ENCODE results near the gene SOS1.

SOS1 gene

GRCh38 chr2:39099310-39099869 lies 21.5 kb downstream of the SOS1 start:
- no peak for TF ChIP-seq CTCF (IDR thresholded peaks at IDR 0.05; ENCODE audit: borderline replicate concordance, insufficient read depth, low read depth, low read length)
- H3K4me3 ChIP-seq (ENCODE audit: low read depth, low read length) = no peak overlapping the region

DNA sequence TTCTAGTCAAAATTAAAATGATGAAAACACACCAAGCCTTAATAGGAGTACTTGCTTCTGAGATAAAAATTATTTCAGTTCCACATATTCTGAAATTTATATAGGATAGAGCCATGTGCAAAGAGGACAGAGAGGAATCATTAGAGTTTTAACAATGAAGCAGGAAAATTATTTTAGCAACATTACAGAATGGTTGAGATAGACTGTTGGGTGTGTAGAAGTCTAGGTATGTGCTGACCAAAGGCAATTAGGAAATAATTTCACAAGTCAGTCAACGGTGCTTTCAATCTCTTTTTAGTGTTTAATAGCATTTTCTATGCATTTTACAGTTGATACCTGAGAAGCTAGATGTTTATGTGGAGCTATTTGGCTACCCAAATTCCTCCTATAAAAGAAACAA lies 25.2 kb downstream of the SOS1 start:
- H3K4me3 ChIP-seq (ENCODE audit: low read depth, low read length) = no peak overlapping the region
- no peak for TF ChIP-seq CTCF (IDR thresholded peaks at IDR 0.05; ENCODE audit: borderline replicate concordance, insufficient read depth, low read depth, low read length)

DNA sequence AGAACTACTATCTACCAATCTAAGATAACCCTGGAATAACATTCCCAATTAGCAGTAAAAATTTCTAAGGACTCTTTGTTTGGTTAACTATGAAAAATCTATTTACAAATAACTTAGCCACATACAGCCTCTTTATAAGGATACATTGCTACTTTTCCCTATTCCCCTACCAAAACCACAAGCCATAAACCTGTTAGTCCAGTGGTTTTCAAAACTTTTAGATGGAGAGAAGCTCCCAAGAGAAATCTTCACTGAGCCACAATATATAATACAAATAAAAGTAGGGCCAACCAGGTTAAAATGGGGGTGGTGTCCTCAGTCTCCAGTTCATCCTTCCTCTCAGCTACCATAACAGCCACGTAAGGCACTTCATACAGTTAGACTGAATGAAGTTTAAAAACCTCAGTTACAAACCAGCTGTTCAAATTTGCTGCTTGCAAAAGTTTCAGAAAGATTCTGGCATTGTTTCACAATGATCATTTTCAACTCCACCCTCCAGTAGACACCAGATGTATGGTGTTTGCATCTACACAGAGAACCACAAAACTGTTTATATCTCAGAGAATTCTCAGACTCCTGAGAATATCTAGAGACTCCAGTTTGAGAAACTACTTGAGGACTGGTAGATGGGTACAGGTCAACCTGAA lies 26.0 kb downstream of the SOS1 start:
- TF ChIP-seq CTCF (IDR thresholded peaks at IDR 0.05; ENCODE audit: borderline replicate concordance, insufficient read depth, low read depth, low read length) = no peak
- no peak overlapping the region for H3K4me3 ChIP-seq (ENCODE audit: low read depth, low read length)

- no peak for TF ChIP-seq CTCF (IDR thresholded peaks at IDR 0.05; ENCODE audit: borderline replicate concordance, insufficient read depth, low read depth, low read length)
- H3K4me3 ChIP-seq (ENCODE audit: low read depth, low read length) = no peak overlapping the region
Observed at GRCh38 chr2:39093218-39093898, 27.5 kb downstream of the SOS1 start.

- TF ChIP-seq CTCF (IDR thresholded peaks at IDR 0.05; ENCODE audit: borderline replicate concordance, insufficient read depth, low read depth, low read length) = no peak
Observed at GRCh38 chr2:39091543-39091942, 29.3 kb downstream of the SOS1 start.

DNA sequence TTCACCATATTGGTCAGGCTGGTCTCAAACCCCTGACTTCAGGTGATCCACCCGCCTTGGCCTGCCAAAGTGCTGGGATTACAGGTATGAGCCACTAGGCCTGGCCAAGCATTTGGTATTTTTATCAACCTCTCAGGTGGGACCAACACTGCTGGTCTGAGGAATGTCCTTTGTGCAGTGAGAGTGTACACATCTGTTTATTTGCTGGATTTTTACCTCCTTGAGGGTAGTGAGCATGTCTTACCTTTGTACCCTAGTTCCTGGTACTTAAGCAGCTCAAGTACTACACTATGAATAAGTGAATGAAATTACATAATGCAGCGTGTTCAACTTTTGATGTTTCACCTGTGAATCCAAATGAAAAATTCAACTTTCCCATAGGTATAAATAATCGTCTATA lies 29.8 kb downstream of the SOS1 start:
- no peak for TF ChIP-seq CTCF (IDR thresholded peaks at IDR 0.05; ENCODE audit: borderline replicate concordance, insufficient read depth, low read depth, low read length)
- H3K4me3 ChIP-seq (ENCODE audit: low read depth, low read length) = no peak overlapping the region

More at GRCh38 chr2:39091543-39091942, 29.3 kb downstream of the SOS1 start:
- H3K4me3 ChIP-seq (ENCODE audit: low read depth, low read length) = no peak overlapping the region

DNA sequence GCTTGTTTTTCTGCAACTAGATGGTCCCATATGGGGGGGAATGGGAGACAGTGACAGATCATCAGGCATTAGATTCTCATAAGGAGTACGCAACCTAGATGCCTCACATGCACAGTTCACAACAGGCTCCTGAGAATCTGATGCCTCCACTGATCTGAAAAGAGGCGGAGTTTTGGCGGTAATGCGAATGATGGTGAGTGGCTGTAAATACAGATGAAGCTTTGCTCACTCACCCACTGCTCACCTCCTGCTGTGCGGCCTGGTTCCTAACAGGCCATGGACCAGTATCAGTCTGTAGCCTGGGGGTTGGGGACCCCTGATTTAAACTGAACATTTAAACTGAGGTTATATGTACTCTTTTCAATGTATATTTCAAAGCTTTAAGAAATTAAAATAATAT lies 40.7 kb downstream of the SOS1 start:
- TF ChIP-seq CTCF (IDR thresholded peaks at IDR 0.05; ENCODE audit: borderline replicate concordance, insufficient read depth, low read depth, low read length) = no peak
- no peak overlapping the region for H3K4me3 ChIP-seq (ENCODE audit: low read depth, low read length)

Measured in GM12875 (cell line).